Mesendoderm (in vitro differentiated cells): ENCODE results near the gene ANGPTL3. TPM values are rescaled to one million over a fixed set of nuclear protein-coding genes. Genes with fewer than 3 reads are reported as not detected.
"Not testable (repeated sequence)": the region's sequence is repeated elsewhere in the genome, so short reads cannot be mapped to it uniquely, and the experiment has no call there.

ENCODE experiments used
- DNase-seq: peaks from one replicate; pipeline ENCODE4 v3.0.0; 2013
- H2AK5ac ChIP-seq: 2 replicates; pipeline ENCODE4 v1.6.1; 2013; ENCODE audit warnings: low read length, inconsistent platforms
- H2BK120ac ChIP-seq: 2 replicates; pipeline ENCODE4 v1.6.1; 2013; ENCODE audit warnings: low read depth, mild to moderate bottlenecking, low read length, moderate library complexity, mixed read lengths
- H2BK15ac ChIP-seq: replicated peaks from 2 replicates; pipeline ENCODE4 v1.6.1; 2013; ENCODE audit warnings: low read depth, mild to moderate bottlenecking, moderate library complexity
- H2BK5ac ChIP-seq: 2 replicates; pipeline ENCODE4 v1.6.1; 2013; ENCODE audit warnings: low read length, inconsistent platforms
- H3K18ac ChIP-seq: 2 replicates; pipeline ENCODE4 v1.6.1; 2013; ENCODE audit warnings: mild to moderate bottlenecking, low read length, mixed read lengths
- H3K23ac ChIP-seq: one replicate; pipeline ENCODE4 v1.6.1; 2013; ENCODE audit warnings: low read length
- H3K27ac ChIP-seq: 2 replicates; pipeline ENCODE4 v1.5.1; 2013; ENCODE audit warnings: low read depth, mild to moderate bottlenecking, inconsistent platforms, low read length, moderate library complexity
- H3K27me3 ChIP-seq: 2 replicates; pipeline ENCODE4 v1.6.1; 2013; ENCODE audit warnings: low read length, control low read depth, mild to moderate bottlenecking, inconsistent platforms; ENCODE audit not compliant: insufficient read depth, poor library complexity
- H3K36me3 ChIP-seq: 2 replicates; pipeline ENCODE4 v1.6.1; 2013; ENCODE audit warnings: low read length, inconsistent platforms; ENCODE audit not compliant: control insufficient read depth, insufficient read depth
- H3K4ac ChIP-seq: one replicate; pipeline ENCODE4 v1.6.1; 2013; ENCODE audit warnings: low read depth, mild to moderate bottlenecking, low read length, moderate library complexity
- H3K4me1 ChIP-seq: 2 replicates; pipeline ENCODE4 v1.6.1; 2013; ENCODE audit warnings: low read depth, low read length, inconsistent platforms; ENCODE audit not compliant: control insufficient read depth
- H3K4me2 ChIP-seq: 2 replicates; pipeline ENCODE4 v1.6.1; 2013; ENCODE audit warnings: low read length
- H3K4me3 ChIP-seq: 2 replicates; pipeline ENCODE4 v1.5.1; 2013; ENCODE audit warnings: mild to moderate bottlenecking, low read length
- H3K56ac ChIP-seq: one replicate; pipeline ENCODE4 v1.6.1; 2013; ENCODE audit warnings: low read length
- H3K79me1 ChIP-seq: 2 replicates; pipeline ENCODE4 v1.6.1; 2013; ENCODE audit warnings: low read length, inconsistent platforms
- H3K79me2 ChIP-seq: 2 replicates; pipeline ENCODE4 v1.6.1; 2013; ENCODE audit warnings: mild to moderate bottlenecking, low read length; ENCODE audit not compliant: control insufficient read depth, insufficient read depth
- H3K9ac ChIP-seq: 2 replicates; pipeline ENCODE4 v1.6.1; 2013; ENCODE audit warnings: low read length, inconsistent platforms
- H4K5ac ChIP-seq: one replicate; pipeline ENCODE4 v1.6.1; 2013; ENCODE audit warnings: low read length
- H4K8ac ChIP-seq: one replicate; pipeline ENCODE4 v1.6.1; 2013; ENCODE audit warnings: low read depth, mild to moderate bottlenecking, control low read depth, low read length, moderate library complexity
- WGBS: extraction: QIAGEN DNeasy Blood & Tissue Kit; methylation state at CpG from one replicate; pipeline ENCODE4 v1.1.7; 2013; ENCODE audit warnings: low lambda C conversion rate, missing lambda C conversion rate; ENCODE audit not compliant: insufficient coverage; ENCODE audit errors: extremely low coverage; 5-methylcytosine and 5-hydroxymethylcytosine counted together
- polyA plus RNA-seq, 2 experiments: library from polyadenylated mRNA; stranded (reverse); fragments of 200-250 nt; gene quantifications; one replicate each; pipeline ENCODE4 v1.2.3, GENCODE V29; 2013

Gene ANGPTL3, protein sequence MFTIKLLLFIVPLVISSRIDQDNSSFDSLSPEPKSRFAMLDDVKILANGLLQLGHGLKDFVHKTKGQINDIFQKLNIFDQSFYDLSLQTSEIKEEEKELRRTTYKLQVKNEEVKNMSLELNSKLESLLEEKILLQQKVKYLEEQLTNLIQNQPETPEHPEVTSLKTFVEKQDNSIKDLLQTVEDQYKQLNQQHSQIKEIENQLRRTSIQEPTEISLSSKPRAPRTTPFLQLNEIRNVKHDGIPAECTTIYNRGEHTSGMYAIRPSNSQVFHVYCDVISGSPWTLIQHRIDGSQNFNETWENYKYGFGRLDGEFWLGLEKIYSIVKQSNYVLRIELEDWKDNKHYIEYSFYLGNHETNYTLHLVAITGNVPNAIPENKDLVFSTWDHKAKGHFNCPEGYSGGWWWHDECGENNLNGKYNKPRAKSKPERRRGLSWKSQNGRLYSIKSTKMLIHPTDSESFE
- polyA plus RNA-seq (2013, experiment 1 of 2): not detected
- not detected for polyA plus RNA-seq (2013, experiment 2 of 2)

DNA sequence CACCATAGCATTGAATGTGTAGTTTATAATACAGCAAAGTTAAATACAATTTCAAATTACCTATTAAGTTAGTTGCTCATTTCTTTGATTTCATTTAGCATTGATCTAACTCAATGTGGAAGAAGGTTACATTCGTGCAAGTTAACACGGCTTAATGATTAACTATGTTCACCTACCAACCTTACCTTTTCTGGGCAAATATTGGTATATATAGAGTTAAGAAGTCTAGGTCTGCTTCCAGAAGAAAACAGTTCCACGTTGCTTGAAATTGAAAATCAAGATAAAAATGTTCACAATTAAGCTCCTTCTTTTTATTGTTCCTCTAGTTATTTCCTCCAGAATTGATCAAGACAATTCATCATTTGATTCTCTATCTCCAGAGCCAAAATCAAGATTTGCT lies at the start of gene ANGPTL3:
ANGPTL3 (plus strand) TSS at position 240 of the 400 bp plus-strand sequence; CDS start at position 287, 47 bp downstream.
- Histone ChIP-seq H2AK5ac (no peak within 1 kb of the TSS), H3K27ac (no peak within 1 kb of the TSS), H3K79me2 (no peaks in the 10 kb centered on the region), H4K5ac (no peak within 1 kb of the TSS), H3K4me2 (no peak within 1 kb of the TSS), H4K8ac (no peak within 1 kb of the TSS), H2BK5ac (no peak within 1 kb of the TSS), H3K4ac (no peak within 1 kb of the TSS), H3K36me3 (no peaks in the 10 kb centered on the region), H3K4me3 (no peak within 1 kb of the TSS), H3K18ac (no peak within 1 kb of the TSS), H2BK120ac (no peak within 1 kb of the TSS), H3K27me3 (no peaks in the 10 kb centered on the region), H3K23ac (no peak within 1 kb of the TSS), H3K79me1 (no peaks in the 10 kb centered on the region), H3K56ac (no peak within 1 kb of the TSS), H3K4me1 (no peaks in the 10 kb centered on the region), H2BK15ac (no peak within 1 kb of the TSS), H3K9ac (no peak within 1 kb of the TSS)
- no peak for DNase-seq
- no CpG with 5 or more reads among the region's 3 CpGs for WGBS

DNA sequence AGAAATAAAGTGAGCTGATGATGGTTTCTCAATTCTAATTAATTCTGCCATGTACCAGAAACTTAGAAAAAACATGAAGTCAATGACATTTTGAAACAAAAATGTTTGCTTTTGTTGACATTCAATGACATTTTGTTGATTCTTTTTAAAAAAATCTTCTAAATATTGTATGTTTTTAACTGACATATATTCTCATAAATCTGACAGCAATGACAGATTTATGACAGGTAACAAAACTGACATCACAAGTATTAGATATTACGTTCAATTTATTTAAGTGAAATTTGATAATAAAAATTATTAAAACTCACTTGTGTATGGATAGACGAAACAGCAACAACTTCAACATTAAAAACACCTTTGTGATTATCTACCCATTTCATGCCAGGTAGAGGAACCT lies 36.0 kb upstream of the ANGPTL3 start:
- Histone ChIP-seq H3K18ac (no peak overlapping the region), H3K4me2 (no peak overlapping the region), H2BK5ac (no peak overlapping the region), H3K4me1 (no peaks in the 10 kb centered on the region), H4K8ac (no peak overlapping the region), H2BK15ac (no peak overlapping the region), H3K4ac (no peak overlapping the region), H3K27me3 (no peaks in the 10 kb centered on the region), H3K79me2 (no peaks in the 10 kb centered on the region), H4K5ac (no peak overlapping the region), H3K36me3 (no peaks in the 10 kb centered on the region), H3K9ac (no peak overlapping the region), H3K23ac (no peak overlapping the region), H3K27ac (no peak overlapping the region), H2AK5ac (no peak overlapping the region), H3K79me1 (no peaks in the 10 kb centered on the region), H3K4me3 (no peak overlapping the region), H2BK120ac (no peak overlapping the region), H3K56ac (no peak overlapping the region)
- no peak for DNase-seq
- no CpG with 5 or more reads among the region's 2 CpGs for WGBS

DNA sequence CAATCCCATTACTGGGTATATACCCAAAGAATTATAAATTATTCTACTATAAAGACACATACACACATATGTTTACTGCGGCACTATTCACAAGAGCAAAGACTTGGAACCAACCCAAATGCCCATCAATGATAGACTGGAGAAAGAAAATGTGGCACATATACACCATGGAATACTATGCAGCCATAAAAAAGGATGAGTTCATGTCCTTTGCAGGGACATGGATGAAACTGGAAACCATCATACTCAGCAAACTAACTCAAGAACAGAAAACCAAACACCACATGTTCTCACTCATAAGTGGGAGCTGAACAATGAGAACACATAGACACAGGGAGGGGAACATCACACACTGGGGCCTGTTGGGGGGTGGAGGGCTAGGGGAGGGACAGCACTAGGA lies 30.1 kb upstream of the ANGPTL3 start:
- H4K5ac ChIP-seq, H3K79me1 ChIP-seq, H3K4me3 ChIP-seq, H3K23ac ChIP-seq, H2BK15ac ChIP-seq, H3K4me2 ChIP-seq, H2BK120ac ChIP-seq, H2AK5ac ChIP-seq, DNase-seq, H3K27ac ChIP-seq, H3K36me3 ChIP-seq, H2BK5ac ChIP-seq, H3K56ac ChIP-seq, H3K18ac ChIP-seq, H3K4me1 ChIP-seq, H3K9ac ChIP-seq, H3K4ac ChIP-seq, H4K8ac ChIP-seq, H3K79me2 ChIP-seq, H3K27me3 ChIP-seq: not testable (repeated sequence)
- WGBS: no CpG with 5 or more reads among the region's 1 CpG

DNA sequence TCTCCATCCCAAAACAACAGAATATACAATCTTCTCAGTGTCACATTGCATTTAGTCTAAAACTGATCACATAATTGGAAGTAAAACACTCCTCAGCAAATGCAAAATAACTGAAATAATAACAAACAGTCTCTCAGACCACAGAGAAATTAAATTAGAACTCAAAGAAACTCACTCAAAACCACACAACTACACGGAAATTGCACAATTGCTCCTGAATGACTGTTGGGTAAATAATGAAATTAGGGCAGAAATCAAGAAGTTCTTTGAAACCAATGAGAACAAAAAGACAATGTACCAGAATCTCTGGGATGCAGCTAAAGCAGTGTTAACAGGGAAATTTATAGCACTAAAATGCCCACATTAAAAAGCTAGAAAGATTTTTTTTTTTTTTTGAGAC lies 29.4 kb upstream of the ANGPTL3 start:
- H3K27ac ChIP-seq, H3K18ac ChIP-seq, DNase-seq, H3K23ac ChIP-seq, H2AK5ac ChIP-seq, H3K27me3 ChIP-seq, H3K56ac ChIP-seq, H3K79me2 ChIP-seq, H4K8ac ChIP-seq, H4K5ac ChIP-seq, H3K4me3 ChIP-seq, H3K9ac ChIP-seq, H2BK15ac ChIP-seq, H3K4me1 ChIP-seq, H2BK5ac ChIP-seq, H3K4ac ChIP-seq, H3K4me2 ChIP-seq, H2BK120ac ChIP-seq, H3K79me1 ChIP-seq, H3K36me3 ChIP-seq: not testable (repeated sequence)
- WGBS: no CpG with 5 or more reads among the region's 1 CpG

DNA sequence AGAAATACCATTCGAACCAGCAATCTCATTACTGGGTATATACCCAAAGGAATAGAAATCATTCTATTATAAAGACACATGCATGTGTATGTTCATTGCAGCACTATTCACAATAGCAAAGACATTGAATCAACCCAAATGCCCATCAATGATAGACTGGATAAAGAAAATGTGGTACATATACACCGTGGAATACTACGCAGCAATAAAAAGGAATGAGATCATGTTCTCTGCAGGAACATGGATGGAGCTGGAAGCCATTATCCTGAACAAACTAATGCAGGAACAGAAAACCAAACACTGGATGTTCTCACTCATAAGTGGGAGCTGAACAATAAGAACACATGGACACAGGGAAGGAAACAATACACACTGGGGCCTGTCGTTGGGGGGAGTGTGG lies 25.8 kb upstream of the ANGPTL3 start:
- not testable (repeated sequence) for H3K4me2 ChIP-seq, H3K27ac ChIP-seq, H3K4me1 ChIP-seq, H3K79me2 ChIP-seq, H3K36me3 ChIP-seq, H3K56ac ChIP-seq, H2BK15ac ChIP-seq, H4K5ac ChIP-seq, H3K9ac ChIP-seq, H2BK120ac ChIP-seq, H3K79me1 ChIP-seq, H3K4me3 ChIP-seq, H2BK5ac ChIP-seq, H3K27me3 ChIP-seq, DNase-seq, H3K4ac ChIP-seq, H3K18ac ChIP-seq, H4K8ac ChIP-seq, H3K23ac ChIP-seq, H2AK5ac ChIP-seq
- no CpG with 5 or more reads among the region's 4 CpGs for WGBS

DNA sequence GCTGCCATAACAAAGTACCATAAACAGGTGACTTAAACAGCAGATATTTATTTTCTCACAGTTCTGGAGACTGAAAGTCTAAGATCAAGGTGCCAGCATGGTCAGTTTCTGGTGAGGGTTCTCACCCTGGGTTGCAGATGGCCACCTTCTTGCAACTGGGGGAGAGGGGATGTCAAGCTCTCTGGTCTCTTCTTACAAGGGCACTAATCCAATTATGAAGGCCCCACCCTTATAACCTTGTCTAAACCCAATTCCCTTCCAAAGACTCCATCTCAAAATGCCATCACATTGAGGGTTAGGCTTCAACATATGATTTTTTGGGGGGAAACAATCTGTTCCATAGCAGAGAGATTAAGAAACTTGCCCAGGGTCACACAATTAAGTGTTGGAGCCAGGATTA lies 24.8 kb upstream of the ANGPTL3 start:
- H3K79me1 ChIP-seq: no peaks in the 10 kb centered on the region
- H3K56ac ChIP-seq: no peak overlapping the region
- no peak overlapping the region for H3K4ac ChIP-seq
- H2BK15ac ChIP-seq: no peak overlapping the region
- H3K23ac ChIP-seq: no peak overlapping the region
- H3K27ac ChIP-seq: no peak overlapping the region
- H3K27me3 ChIP-seq: no peaks in the 10 kb centered on the region
- DNase-seq: no peak
- H3K4me3 ChIP-seq: no peak overlapping the region
- H4K5ac ChIP-seq: no peak overlapping the region
- H2BK120ac ChIP-seq: no peak overlapping the region
- no peaks in the 10 kb centered on the region for H3K36me3 ChIP-seq
- no peak overlapping the region for H3K9ac ChIP-seq
- no peak overlapping the region for H2AK5ac ChIP-seq
- H2BK5ac ChIP-seq: no peak overlapping the region
- H4K8ac ChIP-seq: no peak overlapping the region
- H3K79me2 ChIP-seq: no peaks in the 10 kb centered on the region
- H3K18ac ChIP-seq: no peak overlapping the region
- H3K4me1 ChIP-seq: no peaks in the 10 kb centered on the region
- H3K4me2 ChIP-seq: no peak overlapping the region
